NCI-H774 (cell line): Measurements from ENCODE around the gene DAD1.
"Not testable (repeated sequence)": the region's sequence is repeated elsewhere in the genome, so short reads cannot be mapped to it uniquely, and the experiment has no call there.

Experiments used
- DNase-seq: peaks from one replicate; lab custom pipeline; 2025; lab: John Stamatoyannopoulos, UW

Gene DAD1

DNA sequence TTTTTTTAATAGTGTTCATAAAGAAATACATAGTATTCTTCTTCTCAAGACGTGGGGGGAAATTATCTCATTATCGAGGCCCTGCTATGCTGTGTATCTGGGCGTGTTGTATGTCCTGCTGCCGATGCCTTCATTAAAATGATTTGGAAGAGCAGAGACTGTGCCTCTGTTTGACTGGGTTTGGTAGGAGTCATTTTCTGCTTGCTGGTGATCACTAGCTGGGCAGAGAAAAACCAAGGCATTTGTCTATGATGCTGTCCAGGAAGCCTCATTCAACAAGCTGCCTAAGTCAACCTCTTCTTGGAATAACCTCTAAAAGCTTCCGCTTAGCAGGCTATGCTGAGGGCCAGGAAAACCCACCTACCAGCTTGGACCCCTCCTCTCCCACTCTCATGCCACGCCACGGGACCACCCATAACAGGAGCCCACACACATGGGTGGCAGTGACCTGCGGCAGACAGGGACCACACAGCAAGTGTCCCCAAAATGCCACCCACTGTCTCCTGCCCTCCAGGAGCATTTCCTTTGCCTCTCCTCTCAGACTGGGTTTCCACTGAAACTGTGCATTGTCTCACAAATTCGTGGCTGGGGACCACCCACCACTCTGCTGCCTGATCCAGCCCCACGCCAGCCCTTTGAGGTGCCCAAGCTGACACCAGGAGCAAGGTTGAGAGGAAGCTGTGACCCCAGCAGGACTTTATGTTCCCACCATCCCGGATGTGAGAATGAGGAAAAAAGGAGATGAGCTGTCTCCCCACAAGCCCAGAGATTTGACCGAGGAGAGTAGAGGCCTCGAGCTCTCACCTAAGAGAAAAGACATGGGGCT lies 36.8 kb downstream of the DAD1 start:
- DNase-seq, result no peak

DNA sequence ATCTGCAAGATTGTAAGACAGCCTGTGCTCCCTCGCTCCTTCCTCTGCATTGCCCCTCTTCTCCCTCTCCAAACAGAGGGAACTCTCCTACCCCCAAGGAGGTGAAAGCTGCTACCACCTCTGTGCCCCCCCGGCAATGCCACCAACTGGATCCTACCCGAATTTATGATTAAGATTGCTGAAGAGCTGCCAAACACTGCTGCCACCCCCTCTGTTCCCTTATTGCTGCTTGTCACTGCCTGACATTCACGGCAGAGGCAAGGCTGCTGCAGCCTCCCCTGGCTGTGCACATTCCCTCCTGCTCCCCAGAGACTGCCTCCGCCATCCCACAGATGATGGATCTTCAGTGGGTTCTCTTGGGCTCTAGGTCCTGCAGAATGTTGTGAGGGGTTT lies 37.4 kb downstream of the DAD1 start:
- no peak for DNase-seq

DNA sequence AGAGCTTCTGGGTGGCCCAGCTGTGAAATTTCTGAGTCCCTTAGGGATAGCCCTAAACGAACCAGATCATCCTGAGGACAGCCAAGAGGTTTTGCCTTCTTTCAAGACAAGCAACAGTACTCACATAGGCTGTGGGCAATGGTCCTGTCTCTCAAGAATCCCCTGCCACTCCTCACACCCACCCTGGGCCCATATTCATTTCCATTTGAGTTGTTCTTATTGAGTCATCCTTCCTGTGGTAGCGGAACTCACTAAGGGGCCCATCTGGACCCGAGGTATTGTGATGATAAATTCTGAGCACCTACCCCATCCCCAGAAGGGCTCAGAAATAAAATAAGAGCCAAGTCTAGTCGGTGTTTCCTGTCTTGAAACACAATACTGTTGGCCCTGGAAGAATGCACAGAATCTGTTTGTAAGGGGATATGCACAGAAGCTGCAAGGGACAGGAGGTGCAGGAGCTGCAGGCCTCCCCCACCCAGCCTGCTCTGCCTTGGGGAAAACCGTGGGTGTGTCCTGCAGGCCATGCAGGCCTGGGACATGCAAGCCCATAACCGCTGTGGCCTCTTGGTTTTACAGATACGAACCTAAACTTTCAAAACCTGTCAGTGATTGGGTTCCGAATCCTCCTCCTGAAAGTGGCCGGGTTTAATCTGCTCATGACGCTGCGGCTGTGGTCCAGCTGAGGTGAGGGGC lies 38.9 kb downstream of the DAD1 start:
- DNase-seq, result no peak

GRCh38 chr14:22549324-22549962 lies 39.6 kb downstream of the DAD1 start:
- no peak for DNase-seq

- no peak for DNase-seq
These were observed 40.9 kb downstream of the DAD1 start for GRCh38 chr14:22547948-22548750.

DNA sequence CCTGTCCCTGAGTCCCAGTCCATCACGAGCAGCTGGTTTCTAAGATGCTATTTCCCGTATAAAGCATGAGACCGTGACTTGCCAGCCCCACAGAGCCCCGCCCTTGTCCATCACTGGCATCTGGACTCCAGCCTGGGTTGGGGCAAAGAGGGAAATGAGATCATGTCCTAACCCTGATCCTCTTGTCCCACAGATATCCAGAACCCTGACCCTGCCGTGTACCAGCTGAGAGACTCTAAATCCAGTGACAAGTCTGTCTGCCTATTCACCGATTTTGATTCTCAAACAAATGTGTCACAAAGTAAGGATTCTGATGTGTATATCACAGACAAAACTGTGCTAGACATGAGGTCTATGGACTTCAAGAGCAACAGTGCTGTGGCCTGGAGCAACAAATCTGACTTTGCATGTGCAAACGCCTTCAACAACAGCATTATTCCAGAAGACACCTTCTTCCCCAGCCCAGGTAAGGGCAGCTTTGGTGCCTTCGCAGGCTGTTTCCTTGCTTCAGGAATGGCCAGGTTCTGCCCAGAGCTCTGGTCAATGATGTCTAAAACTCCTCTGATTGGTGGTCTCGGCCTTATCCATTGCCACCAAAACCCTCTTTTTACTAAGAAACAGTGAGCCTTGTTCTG lies 41.6 kb downstream of the DAD1 start:
- DNase-seq, result no peak

DNA sequence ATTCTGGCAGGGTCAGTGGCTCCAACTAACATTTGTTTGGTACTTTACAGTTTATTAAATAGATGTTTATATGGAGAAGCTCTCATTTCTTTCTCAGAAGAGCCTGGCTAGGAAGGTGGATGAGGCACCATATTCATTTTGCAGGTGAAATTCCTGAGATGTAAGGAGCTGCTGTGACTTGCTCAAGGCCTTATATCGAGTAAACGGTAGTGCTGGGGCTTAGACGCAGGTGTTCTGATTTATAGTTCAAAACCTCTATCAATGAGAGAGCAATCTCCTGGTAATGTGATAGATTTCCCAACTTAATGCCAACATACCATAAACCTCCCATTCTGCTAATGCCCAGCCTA lies 42.3 kb downstream of the DAD1 start:
- DNase-seq, result no peak

GRCh38 chr14:22545842-22546721 lies 42.9 kb downstream of the DAD1 start:
- DNase-seq, result no peak

DNA sequence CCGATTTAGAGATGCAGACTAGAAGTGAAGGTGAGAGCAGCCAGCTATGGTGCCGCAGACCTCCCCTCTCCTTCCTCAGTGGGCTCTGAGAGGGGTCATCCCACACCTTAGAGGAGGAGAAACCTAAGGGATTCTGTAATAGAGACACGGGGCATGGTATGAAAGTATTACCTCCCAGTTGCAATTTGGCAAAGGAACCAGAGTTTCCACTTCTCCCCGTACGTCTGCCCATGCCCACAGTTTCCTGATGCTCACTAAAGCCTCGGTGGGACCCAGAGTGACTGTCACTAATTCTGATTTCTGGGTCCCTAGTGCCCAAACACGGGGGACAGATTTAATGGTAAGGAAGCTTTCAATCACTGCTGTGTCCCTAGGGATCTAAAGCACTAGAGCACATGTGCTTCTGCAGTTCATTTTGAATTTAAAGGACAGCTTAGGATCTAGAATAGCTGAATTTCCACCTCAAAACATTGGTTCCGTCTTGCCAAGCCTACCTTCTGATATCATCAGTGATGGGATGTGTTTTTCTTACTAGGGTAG lies 44.1 kb downstream of the DAD1 start:
- DNase-seq, result no peak

DNA sequence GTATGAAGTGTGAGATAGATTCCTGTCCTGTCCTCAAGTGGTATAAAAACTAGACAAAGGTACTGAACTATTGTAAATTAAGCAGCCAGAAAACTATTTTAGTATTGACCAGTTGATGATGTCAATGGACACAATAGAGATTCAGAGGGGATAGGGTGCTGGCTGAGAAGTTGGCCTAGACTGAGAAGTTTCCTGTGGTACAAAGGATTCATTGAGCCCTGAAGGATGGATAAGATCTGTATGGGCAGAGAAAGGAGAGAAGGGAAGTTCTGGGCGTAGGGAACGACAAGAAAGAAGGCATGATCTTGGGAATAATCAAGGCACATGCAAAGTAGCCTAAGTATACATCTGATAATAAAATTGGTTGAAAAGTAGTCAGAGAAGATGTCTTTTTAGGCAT lies 44.6 kb downstream of the DAD1 start:
- no peak for DNase-seq

DNA sequence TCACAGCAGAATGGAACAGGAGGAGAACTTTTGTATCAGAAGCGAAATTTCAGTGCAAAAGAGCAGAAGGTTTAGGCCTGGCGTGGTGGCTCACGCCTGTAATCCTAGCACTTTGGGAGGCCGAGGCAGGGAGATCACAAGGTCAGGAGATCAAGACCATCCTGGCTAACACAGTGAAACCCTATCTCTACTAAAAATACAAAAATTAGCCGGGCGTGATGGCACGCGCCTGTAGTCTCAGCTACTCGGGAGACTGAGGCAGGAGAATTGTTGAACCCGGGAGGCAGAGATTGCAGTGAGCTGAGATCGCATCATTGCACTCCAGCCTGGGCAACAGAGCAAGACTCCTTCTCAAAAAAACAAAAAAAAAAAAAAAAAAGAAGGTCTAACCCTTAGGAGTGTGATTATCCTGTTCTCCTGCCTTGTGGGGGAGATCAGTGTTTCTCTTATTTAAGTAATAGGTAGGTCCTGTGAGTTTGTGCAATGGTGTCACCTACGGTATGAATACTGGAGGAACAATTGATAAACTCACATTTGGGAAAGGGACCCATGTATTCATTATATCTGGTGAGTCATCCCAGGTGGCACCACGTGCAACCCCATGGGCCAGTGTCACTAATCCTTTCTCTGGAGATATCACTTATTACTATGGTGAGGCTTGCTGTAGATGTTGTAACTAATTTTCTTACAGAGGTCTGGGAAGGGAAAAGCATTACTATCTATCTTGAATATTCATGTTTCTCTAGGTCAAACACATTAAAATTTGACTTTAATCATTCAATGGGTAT lies 45.3 kb downstream of the DAD1 start:
- not testable (repeated sequence) for DNase-seq

GRCh38 chr14:22542360-22542759 lies 46.7 kb downstream of the DAD1 start:
- no peak for DNase-seq

- DNase-seq, result no peak
These were observed 47.3 kb downstream of the DAD1 start for GRCh38 chr14:22541721-22542120.

- no peak for DNase-seq
These were observed 48.1 kb downstream of the DAD1 start for GRCh38 chr14:22540811-22541360.

DNA sequence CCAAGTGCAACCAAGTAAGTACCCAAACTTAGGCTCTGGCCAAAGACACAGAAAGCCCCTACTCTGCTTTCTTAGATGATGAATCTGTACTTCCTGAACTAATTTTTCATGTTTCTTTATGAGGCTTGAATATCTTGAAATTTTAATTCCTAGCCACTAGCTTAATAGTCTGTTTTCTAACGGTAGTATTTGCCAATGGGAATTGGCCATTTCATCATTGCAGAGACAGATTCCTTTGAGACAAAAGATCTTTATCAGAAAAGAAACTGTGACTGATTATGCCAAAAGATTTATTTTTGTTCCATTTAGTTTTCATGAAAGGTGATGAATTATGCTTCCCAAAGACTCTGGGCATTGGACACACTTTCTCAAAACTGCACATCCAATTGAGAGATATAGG lies 48.7 kb downstream of the DAD1 start:
- DNase-seq, result no peak

GRCh38 chr14:22539831-22540230 lies 49.2 kb downstream of the DAD1 start:
- DNase-seq, result no peak

DNA sequence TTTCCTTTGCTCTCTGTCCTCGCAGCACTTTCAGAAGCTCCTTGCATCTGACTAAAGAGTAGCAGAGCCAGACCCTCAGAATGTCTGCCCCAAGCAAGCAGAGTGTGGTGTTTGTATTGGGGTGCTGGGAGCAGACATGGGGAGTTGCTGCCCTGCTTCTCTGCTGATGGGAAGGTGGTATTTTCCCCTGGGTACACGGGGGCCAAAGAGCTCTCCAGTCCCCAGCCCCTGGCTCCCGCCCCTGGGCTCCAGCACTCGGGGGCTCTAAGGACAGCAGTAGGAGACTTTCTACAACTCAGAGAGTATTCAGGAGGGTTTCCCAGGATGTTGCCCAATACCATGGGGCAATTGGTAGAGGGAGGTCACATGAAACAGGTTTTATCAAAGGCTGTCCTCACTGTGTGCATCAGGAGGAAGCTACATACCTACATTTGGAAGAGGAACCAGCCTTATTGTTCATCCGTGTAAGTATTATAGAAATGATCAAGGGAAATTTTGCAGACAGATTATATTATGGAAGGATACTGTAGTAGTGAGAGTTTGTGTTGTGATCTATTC lies 50.3 kb downstream of the DAD1 start:
- no peak for DNase-seq

GRCh38 chr14:22537436-22538310 lies 51.4 kb downstream of the DAD1 start:
- no peak for DNase-seq
